Raji (cell line): Measurements from ENCODE around the gene ERGIC1.

Experiments used
- POLR2A ChIP-seq: IDR thresholded peaks from 2 replicates; pipeline ENCODE4 v1.6.1; 2011; ENCODE audit warnings: low read depth, low read length, control low read depth; ENCODE audit not compliant: insufficient read depth

ERGIC1 gene

DNA sequence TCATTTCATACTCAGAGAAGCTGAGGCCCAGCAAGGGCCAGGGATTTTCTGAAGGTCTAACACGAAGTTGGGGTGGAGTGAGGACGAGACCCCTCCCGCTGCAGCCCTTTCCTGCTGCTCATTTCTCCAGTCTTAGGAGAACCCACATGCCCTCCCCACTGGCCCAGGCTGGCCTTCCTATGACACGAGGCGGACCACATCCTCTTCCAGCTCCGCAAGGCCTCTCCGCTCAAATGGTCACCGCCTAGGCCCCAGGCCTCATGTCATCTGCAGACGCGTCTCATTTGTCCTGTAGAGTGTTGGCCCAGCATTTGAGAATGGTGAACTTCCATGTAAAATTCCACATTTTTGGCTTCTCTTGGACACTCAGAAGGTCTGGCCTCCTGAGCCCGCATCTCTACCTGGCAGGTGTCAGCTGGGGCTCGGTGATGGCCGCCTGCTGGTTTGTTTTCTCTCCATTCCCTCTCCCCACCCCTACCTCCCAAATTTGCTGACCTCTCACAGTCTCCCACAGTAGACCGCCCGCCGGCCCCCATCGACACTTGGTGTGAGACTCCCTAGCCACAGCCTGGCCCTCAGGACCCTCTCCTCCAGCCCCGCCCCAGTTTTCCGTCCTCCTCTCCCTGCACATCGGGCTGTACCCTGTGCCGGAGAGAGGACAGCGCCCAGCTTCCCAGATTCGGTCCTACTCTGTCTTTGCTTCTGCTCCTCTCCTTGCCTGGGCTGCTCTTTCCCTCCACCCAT, 51.7 kb downstream of the ERGIC1 start:
- TF ChIP-seq POLR2A, result no peak

GRCh38 chr5:172886476-172886875, 52.4 kb downstream of the ERGIC1 start:
- no peak for TF ChIP-seq POLR2A

GRCh38 chr5:172886974-172887501, 53.0 kb downstream of the ERGIC1 start:
- TF ChIP-seq POLR2A, result no peak

GRCh38 chr5:172887692-172888091, 53.6 kb downstream of the ERGIC1 start:
- no peak for TF ChIP-seq POLR2A

DNA sequence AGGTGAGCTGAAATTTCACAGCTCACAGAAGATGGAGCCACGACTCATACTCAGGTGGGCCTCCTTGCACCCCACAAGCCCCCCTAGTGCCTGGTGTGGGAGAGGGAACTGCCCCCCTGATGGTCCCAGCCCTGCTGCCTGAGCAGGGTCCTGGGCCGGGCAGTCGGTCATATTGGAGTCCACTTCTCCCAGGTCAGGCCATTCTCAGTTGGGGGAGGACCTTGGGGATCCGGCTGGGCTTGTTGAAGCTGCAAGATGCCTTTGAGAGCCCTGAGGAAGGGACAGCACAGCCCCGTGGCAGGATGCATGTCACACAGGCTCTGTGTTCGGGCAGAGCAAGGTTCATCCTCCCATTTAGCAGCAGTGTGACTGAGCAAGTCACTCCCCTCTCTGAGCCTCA, 56.6 kb downstream of the ERGIC1 start:
- TF ChIP-seq POLR2A, result no peak

DNA sequence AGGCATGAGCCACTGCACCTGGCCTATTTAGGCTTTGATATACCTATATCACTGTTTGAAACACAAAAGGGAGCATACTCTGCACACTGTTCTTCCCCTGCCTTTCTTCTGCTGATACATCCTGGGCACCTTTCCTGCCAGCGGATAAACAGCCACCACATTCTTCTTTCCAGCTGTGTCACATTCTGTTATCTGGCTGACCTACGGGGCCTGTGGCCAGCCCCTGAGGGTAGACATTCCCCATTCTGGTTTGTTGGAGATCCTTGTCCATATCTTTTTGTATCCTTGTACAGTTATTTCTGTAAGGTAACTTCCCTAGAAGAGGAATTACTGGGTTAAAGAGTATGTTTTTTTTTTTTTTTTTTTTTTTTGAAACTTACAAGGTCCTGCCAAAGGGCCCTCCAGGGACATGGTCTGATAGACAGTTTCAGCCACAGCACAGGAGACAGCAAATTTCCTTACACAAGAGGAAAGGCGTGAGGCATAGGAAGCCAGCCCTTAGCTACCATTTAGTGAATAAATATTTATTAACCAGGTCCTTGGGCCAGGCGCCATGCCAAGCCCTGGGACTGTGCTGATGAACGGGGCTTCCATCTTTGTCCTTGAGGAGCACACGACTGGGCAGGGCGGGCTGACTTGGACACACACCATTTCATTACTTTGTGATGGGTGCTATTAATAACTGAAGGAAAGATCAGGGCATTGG, 57.8 kb downstream of the ERGIC1 start:
- no peak for TF ChIP-seq POLR2A

DNA sequence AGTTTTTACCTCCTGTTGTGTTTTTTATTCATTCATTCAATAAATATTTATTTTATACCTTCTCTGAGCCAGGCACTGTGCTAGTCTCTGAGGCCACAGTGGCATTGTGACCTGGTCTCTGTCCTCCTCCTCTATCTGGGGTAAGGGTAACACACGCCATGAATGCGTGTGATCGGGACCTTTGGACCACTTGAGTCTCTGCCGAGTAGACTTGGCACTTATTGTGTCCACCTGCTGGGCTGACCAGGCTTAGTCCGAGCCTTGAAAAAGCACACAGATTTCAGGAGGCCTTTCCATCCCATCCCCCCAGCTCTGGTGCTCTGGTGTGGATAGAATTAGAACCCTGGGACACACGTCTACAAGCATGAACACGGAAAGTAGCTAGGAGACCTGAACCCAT, 58.7 kb downstream of the ERGIC1 start:
- no peak for TF ChIP-seq POLR2A

- no peak for TF ChIP-seq POLR2A
Observed at GRCh38 chr5:172894767-172895388, 60.8 kb downstream of the ERGIC1 start.

GRCh38 chr5:172895549-172895948, 61.5 kb downstream of the ERGIC1 start:
- TF ChIP-seq POLR2A, result no peak

DNA sequence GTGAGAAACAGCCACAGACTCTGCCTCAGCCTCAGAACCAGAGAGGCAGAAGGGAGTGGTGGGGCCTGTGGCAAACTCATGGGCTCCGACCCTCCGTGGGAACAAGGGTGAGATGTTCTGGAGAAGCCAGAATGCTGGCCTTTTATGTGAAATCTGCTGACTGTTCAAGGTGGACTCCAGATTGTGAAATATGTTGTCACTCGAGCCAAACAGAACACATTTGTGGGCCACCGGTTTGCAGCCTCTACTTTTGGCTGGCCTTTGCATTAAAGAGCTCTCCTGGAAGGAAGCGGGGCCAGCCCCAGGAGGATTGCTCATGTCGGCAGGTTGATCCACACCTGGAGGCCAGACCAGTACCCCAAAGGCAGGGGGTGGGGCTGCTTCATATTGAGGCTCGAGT, 62.4 kb downstream of the ERGIC1 start:
- no peak for TF ChIP-seq POLR2A

DNA sequence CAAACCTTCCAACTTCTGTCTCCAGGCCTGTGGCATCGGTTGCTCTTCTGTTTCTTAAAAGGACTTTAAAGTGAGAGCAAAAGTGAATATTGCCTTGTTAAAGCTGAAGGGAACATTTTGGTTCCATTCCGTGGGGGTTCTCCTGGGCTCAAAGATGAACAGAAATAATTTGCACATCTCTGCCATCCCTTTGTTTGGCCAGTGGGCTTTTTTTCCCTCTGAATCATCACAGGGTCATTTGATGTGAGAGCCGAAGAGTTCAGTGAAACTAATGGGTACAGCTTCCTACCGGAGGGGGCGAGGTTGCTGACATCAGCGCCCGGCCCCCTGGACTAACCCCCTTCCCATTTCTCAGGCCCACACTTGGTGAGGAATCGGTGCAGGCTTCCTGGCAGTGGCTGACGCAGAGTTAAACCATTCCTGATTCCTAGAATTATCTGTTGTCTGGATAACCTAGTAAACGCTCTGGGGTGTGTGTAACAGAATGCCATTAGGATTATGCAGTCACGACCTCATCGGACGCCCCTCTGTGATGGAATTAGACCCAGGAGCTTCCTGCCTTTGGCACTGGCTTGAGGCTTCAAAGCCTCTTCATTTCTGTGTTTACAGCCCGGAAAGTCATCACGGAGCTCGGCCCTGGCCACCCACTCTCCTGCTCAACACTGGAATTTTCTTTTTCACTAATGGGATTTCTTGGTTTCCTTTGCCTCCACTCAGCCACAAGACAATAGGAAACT, 63.6 kb downstream of the ERGIC1 start:
- no peak for TF ChIP-seq POLR2A

DNA sequence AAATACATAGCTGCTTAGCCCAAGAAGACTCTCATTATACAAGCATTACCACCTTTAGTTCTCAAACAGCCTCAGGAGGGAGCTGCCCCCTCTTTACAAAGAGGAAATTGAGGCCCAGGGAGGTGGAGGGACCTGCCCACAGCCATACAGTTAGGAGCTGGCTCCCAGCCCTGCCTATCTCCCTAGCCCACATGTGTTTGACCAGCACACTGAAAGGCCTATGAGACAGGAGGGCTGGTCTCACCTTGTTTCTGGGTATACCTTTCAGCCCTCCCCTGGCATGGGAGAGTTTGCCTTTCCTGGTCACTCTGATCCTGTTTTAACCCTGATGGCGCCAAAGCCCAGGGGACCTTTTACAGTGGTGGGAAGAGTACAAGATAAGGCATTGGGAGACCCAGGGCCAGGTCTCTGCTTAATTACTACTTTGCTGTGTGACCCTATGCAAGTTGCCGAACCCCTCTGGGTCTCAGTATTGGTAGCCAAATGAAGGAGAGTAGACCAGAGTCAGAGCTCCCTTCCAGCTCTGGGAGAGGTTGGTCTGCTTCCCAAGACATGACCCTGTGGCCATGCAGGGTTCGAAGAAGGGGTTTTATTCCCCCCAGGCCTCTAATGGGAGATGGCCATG, 64.3 kb downstream of the ERGIC1 start:
- no peak for TF ChIP-seq POLR2A

- no peak for TF ChIP-seq POLR2A
Observed at GRCh38 chr5:172898843-172899369, 64.9 kb downstream of the ERGIC1 start.

DNA sequence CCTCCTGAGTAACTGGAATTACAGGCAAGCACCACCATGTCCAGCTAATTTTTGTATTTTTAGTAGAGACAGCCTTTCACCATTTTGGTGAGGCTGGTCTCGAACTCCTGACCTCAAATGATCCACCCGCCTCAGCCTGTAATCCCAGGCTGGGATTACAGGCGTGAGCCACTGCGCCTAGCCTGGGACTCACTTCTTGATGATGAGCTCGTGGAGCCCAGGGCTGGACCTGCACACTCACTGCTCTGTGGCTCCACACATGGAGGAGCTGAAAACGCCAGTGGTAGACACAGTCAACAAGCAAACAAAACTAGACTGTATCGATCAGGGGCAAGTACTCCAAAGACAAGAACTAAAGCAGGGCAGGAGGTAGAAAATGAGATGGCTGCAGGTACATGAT, 65.4 kb downstream of the ERGIC1 start:
- no peak for TF ChIP-seq POLR2A
